Keratinocyte (primary cell): ENCODE data around the gene ZNF362. TPM values are rescaled to one million over a fixed set of nuclear protein-coding genes. Genes with fewer than 3 reads are reported as not detected.

ENCODE experiments used
- DNase-seq: peaks from one replicate; pipeline ENCODE4 v3.0.0-alpha.2; 2011; ENCODE audit warnings: low read depth, missing footprints, low spot score
- FAIRE-seq: peaks from 2 replicates; lab custom pipeline; 2011; peaks lifted over from hg19 to GRCh38; lab: Jason Lieb, UNC
- H2AFZ ChIP-seq: 2 replicates; pipeline ENCODE4 v1.6.0; 2012; ENCODE audit warnings: low read length, control low read depth, inconsistent platforms; ENCODE audit not compliant: control insufficient read depth
- H3K27ac ChIP-seq: 2 replicates; pipeline ENCODE4 v1.5.1; 2011; ENCODE audit warnings: low read length; ENCODE audit not compliant: control insufficient read depth, insufficient read depth
- H3K27me3 ChIP-seq: 3 replicates; pipeline ENCODE4 v1.6.0; 2011; ENCODE audit warnings: low read length; ENCODE audit not compliant: control insufficient read depth, insufficient read depth; ENCODE audit errors: extremely low read depth
- H3K36me3 ChIP-seq, 2 experiments: 2 replicates in 1 of 2; 3 replicates in 1 of 2; pipeline ENCODE4 v1.5.1; 2011; ENCODE audit warnings: low read length in 2 of 2, mild to moderate bottlenecking in 1 of 2; ENCODE audit not compliant: control insufficient read depth in 2 of 2, insufficient read depth in 2 of 2; ENCODE audit errors: extremely low read depth in 1 of 2
- H3K4me1 ChIP-seq: 3 replicates; pipeline ENCODE4 v1.5.1; 2011; ENCODE audit warnings: low read length; ENCODE audit not compliant: control insufficient read depth, insufficient read depth; ENCODE audit errors: extremely low read depth
- H3K4me2 ChIP-seq: 3 replicates; pipeline ENCODE4 v1.6.0; 2011; ENCODE audit warnings: low read depth, low read length; ENCODE audit not compliant: control insufficient read depth, insufficient read depth; ENCODE audit errors: extremely low read depth
- H3K4me3 ChIP-seq, 3 experiments: fragments of 200-600 bp in 1 of 3; sonication (generic) in 1 of 3; 2 replicates in 2 of 3; 3 replicates in 1 of 3; pipeline ENCODE4 v1.5.1; 2011 to 2016; ENCODE audit warnings: low read length in 3 of 3, mild to moderate bottlenecking in 3 of 3, control low read depth in 2 of 3, inconsistent platforms in 1 of 3, low read depth in 1 of 3, mixed read lengths in 1 of 3, mixed run types in 1 of 3, moderate library complexity in 1 of 3; ENCODE audit not compliant: control insufficient read depth in 2 of 3, insufficient read depth in 2 of 3; ENCODE audit errors: extremely low read depth in 1 of 3
- H3K79me2 ChIP-seq: 2 replicates; pipeline ENCODE4 v1.6.0; 2012; ENCODE audit warnings: low read length; ENCODE audit not compliant: control insufficient read depth, insufficient read depth
- H3K9ac ChIP-seq: 3 replicates; pipeline ENCODE4 v1.6.0; 2011; ENCODE audit warnings: low read length; ENCODE audit not compliant: control insufficient read depth, insufficient read depth; ENCODE audit errors: extremely low read depth
- H3K9me1 ChIP-seq: 3 replicates; pipeline ENCODE4 v1.6.0; 2011; ENCODE audit warnings: low read length; ENCODE audit not compliant: control insufficient read depth, insufficient read depth; ENCODE audit errors: extremely low read depth
- H3K9me3 ChIP-seq: 2 replicates; pipeline ENCODE4 v1.5.1; 2012; ENCODE audit warnings: low read depth, low read length; ENCODE audit not compliant: control insufficient read depth
- H4K20me1 ChIP-seq: 3 replicates; pipeline ENCODE4 v1.6.0; 2011; ENCODE audit warnings: low read length; ENCODE audit not compliant: control insufficient read depth, insufficient read depth; ENCODE audit errors: extremely low read depth
- CTCF ChIP-seq, 3 experiments: IDR thresholded peaks in 1 of 3; conservative IDR thresholded peaks in 1 of 3; optimal IDR thresholded peaks in 1 of 3; 2 replicates in 2 of 3; 3 replicates in 1 of 3; pipeline versions ENCODE3 to v1.5.1; 2011; ENCODE audit warnings: low read length in 3 of 3, mild to moderate bottlenecking in 3 of 3, moderate library complexity in 2 of 3, control low read depth in 1 of 3, inconsistent platforms in 1 of 3; ENCODE audit not compliant: insufficient read depth in 2 of 3; ENCODE audit errors: extremely low read depth in 1 of 3
- EZH2 ChIP-seq: IDR thresholded peaks from one replicate; pipeline ENCODE4 v1.6.1; 2012; ENCODE audit warnings: inconsistent platforms, mild to moderate bottlenecking, low read length, moderate library complexity
- dilution Hi-C: fragments of 300-500 bp; cut with MboI; formaldehyde crosslinking; loops from one replicate; pipeline ENCODE4 v1.7.0; 2020; ENCODE audit warnings: low sequenced_read_pairs; ENCODE audit not compliant: extremely low pct_ligation_motif_present
- polyA plus RNA-seq, 5 experiments: library from polyadenylated mRNA; depleted of rRNA in 3 of 5; stranded (reverse) in 3 of 5; stranded (forward) in 1 of 5; unstranded in 1 of 5; fragments of >200 nt; gene quantifications; 1 replicate in 1 of 5; 2 replicates in 3 of 5; 3 replicates in 1 of 5; pipeline versions ENCODE4 v1.2.1 to v1.2.3, GENCODE V29; 2011 to 2012; ENCODE audit warnings: missing spikeins in 2 of 5, low read depth in 1 of 5, low replicate concordance in 1 of 5

Gene ZNF362
- polyA plus RNA-seq, 1 donor (not counting 4 experiments of a cell fraction or from before 2014, with no cell fraction given) = 2.2 TPM

GRCh38 chr1:33316601-33317000 is 60.3 kb downstream of the ZNF362 start:
- Histone ChIP-seq H3K4me3 (no peak overlapping the region), H3K79me2 (no peaks in the 10 kb centered on the region), H3K36me3 (no peaks in the 10 kb centered on the region), H2AFZ (no peak overlapping the region), H3K27me3 (no peaks in the 10 kb centered on the region), H3K9ac (no peak overlapping the region), H3K9me3 (no peaks in the 10 kb centered on the region), H3K4me1 (no peaks in the 10 kb centered on the region), H4K20me1 (no peaks in the 10 kb centered on the region), H3K4me2 (no peak overlapping the region), H3K9me1 (no peaks in the 10 kb centered on the region), H3K27ac (no peak overlapping the region)
- no peak for DNase-seq
- dilution Hi-C loops = no loop called here
- no peak for FAIRE-seq
- TF ChIP-seq EZH2 (no peak), CTCF (optimal IDR thresholded peaks at IDR 0.05 in 1 of 3, IDR thresholded peaks at IDR 0.05 in 1 of 3, conservative IDR thresholded peaks at IDR 0.05 in 1 of 3; ENCODE audit: extremely low read depth in 1 of 3, insufficient read depth in 2 of 3, low read length in 3 of 3) (no peak)

- FAIRE-seq = no peak
- dilution Hi-C loops = no loop called here
- H3K27ac ChIP-seq = no peak overlapping the region
These were observed 61.1 kb downstream of the ZNF362 start for GRCh38 chr1:33317354-33317753.

More at GRCh38 chr1:33317354-33317753, 61.1 kb downstream of the ZNF362 start:
- no peaks in the 10 kb centered on the region for H3K79me2 ChIP-seq
- no peak overlapping the region for H3K4me3 ChIP-seq
- H3K36me3 ChIP-seq = no peaks in the 10 kb centered on the region
- no peaks in the 10 kb centered on the region for H3K27me3 ChIP-seq
- H3K4me1 ChIP-seq = no peaks in the 10 kb centered on the region
- H3K9me3 ChIP-seq = no peaks in the 10 kb centered on the region
- TF ChIP-seq CTCF (optimal IDR thresholded peaks at IDR 0.05 in 1 of 3, IDR thresholded peaks at IDR 0.05 in 1 of 3, conservative IDR thresholded peaks at IDR 0.05 in 1 of 3; ENCODE audit: extremely low read depth in 1 of 3, insufficient read depth in 2 of 3, low read length in 3 of 3) = no peak
- no peak for TF ChIP-seq EZH2
- H4K20me1 ChIP-seq = no peaks in the 10 kb centered on the region
- H3K9ac ChIP-seq = no peak overlapping the region
- no peaks in the 10 kb centered on the region for H3K9me1 ChIP-seq
- H3K4me2 ChIP-seq = no peak overlapping the region
- no peak for DNase-seq
- H2AFZ ChIP-seq = no peak overlapping the region
